Measurements from ENCODE around the gene PRMT7. TPM values are rescaled to one million over a fixed set of nuclear protein-coding genes. Genes with fewer than 3 reads are reported as not detected.

PRMT7 gene
- total RNA-seq, 1 experiment from 2014 or later = 49.4 TPM

GRCh38 chr16:68381363-68381724, 70.5 kb downstream of the PRMT7 start:
- Mint-ChIP-seq H3K27me3 (ENCODE audit: unreplicated experiment) (peaks cover 15% of the 10 kb centered on the region), H3K4me3 (ENCODE audit: low read depth, unreplicated experiment) (no peak overlapping the region), H3K4me1 (ENCODE audit: low read depth, unreplicated experiment) (peaks cover 1% of the 10 kb centered on the region), H3K36me3 (ENCODE audit: insufficient read depth, unreplicated experiment) (no peaks in the 10 kb centered on the region), H3K27ac (ENCODE audit: unreplicated experiment) (no peak overlapping the region), H3K9me3 (ENCODE audit: low read depth, unreplicated experiment) (no peaks in the 10 kb centered on the region)
- TF ChIP-seq, protein P1, sequence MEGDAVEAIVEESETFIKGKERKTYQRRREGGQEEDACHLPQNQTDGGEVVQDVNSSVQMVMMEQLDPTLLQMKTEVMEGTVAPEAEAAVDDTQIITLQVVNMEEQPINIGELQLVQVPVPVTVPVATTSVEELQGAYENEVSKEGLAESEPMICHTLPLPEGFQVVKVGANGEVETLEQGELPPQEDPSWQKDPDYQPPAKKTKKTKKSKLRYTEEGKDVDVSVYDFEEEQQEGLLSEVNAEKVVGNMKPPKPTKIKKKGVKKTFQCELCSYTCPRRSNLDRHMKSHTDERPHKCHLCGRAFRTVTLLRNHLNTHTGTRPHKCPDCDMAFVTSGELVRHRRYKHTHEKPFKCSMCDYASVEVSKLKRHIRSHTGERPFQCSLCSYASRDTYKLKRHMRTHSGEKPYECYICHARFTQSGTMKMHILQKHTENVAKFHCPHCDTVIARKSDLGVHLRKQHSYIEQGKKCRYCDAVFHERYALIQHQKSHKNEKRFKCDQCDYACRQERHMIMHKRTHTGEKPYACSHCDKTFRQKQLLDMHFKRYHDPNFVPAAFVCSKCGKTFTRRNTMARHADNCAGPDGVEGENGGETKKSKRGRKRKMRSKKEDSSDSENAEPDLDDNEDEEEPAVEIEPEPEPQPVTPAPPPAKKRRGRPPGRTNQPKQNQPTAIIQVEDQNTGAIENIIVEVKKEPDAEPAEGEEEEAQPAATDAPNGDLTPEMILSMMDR (IDR thresholded peaks at IDR 0.05; ENCODE audit: unreplicated experiment) = no peak
- intact Hi-C loops (cut with micrococcal nuclease; ENCODE audit: unreplicated experiment) = no loop called here
- CTCF ChIA-PET = no interaction called here
- no TSS peak for BruUV-seq (replicated peaks)
- DNase-seq = no peak

GRCh38 chr16:68382296-68382718, 71.5 kb downstream of the PRMT7 start:
- intact Hi-C loops (cut with micrococcal nuclease; ENCODE audit: unreplicated experiment) = no loop called here
- Mint-ChIP-seq H3K4me1 (ENCODE audit: low read depth, unreplicated experiment) (peaks cover 11% of the 10 kb centered on the region), H3K9me3 (ENCODE audit: low read depth, unreplicated experiment) (no peaks in the 10 kb centered on the region), H3K4me3 (ENCODE audit: low read depth, unreplicated experiment) (no peak overlapping the region), H3K27me3 (ENCODE audit: unreplicated experiment) (peaks cover 15% of the 10 kb centered on the region), H3K27ac (ENCODE audit: unreplicated experiment) (no peak overlapping the region), H3K36me3 (ENCODE audit: insufficient read depth, unreplicated experiment) (no peaks in the 10 kb centered on the region)
- CTCF ChIA-PET = no interaction called here
- BruUV-seq (replicated peaks) = no TSS peak
- DNase-seq = peak; percentile 23
- TF ChIP-seq, protein P1 (IDR thresholded peaks at IDR 0.05; ENCODE audit: unreplicated experiment) = peak; percentile 72

DNA sequence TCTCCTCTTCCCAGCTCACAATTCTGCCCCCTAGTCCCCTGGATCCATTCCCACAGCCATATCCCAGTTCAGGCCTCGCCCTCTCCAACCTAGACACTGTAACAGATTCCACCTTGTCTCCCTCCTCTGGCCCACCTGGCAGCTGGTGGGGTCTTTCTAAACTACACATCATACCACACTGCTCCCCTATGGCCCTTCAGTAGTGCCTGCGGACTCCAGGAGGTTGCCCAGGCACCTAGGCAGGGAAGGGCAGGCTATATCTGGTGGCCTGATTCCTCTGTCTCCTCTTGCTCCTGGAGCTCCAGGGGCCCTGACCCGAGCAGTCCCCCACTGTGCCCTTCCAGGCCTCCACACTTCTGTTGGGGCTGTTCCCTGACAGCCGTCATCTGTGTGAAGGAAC, 73.0 kb downstream of the PRMT7 start:
- peaks cover 16% of the 10 kb centered on the region for H3K4me1 Mint-ChIP-seq (ENCODE audit: low read depth, unreplicated experiment)
- intact Hi-C loops (cut with micrococcal nuclease; ENCODE audit: unreplicated experiment) = no loop called here
- no peak overlapping the region for H3K27ac Mint-ChIP-seq (ENCODE audit: unreplicated experiment)
- no peak overlapping the region for H3K4me3 Mint-ChIP-seq (ENCODE audit: low read depth, unreplicated experiment)
- CTCF ChIA-PET = interaction anchor here (1.1 kb wide), 1 partner anchor 20 kb away, joined by 4 read pairs; no protein-coding TSS in a partner anchor
- BruUV-seq (replicated peaks) = no TSS peak
- no peaks in the 10 kb centered on the region for H3K9me3 Mint-ChIP-seq (ENCODE audit: low read depth, unreplicated experiment)
- no peak for DNase-seq
- peaks cover 15% of the 10 kb centered on the region for H3K27me3 Mint-ChIP-seq (ENCODE audit: unreplicated experiment)
- TF ChIP-seq, protein P1 (IDR thresholded peaks at IDR 0.05; ENCODE audit: unreplicated experiment) = no peak
- no peaks in the 10 kb centered on the region for H3K36me3 Mint-ChIP-seq (ENCODE audit: insufficient read depth, unreplicated experiment)

GRCh38 chr16:68384288-68385161, 73.7 kb downstream of the PRMT7 start:
- no TSS peak for BruUV-seq (replicated peaks)
- no peak for DNase-seq
- Mint-ChIP-seq H3K27ac (ENCODE audit: unreplicated experiment) (no peak overlapping the region), H3K36me3 (ENCODE audit: insufficient read depth, unreplicated experiment) (no peaks in the 10 kb centered on the region), H3K9me3 (ENCODE audit: low read depth, unreplicated experiment) (no peaks in the 10 kb centered on the region), H3K4me1 (ENCODE audit: low read depth, unreplicated experiment) (peaks cover 16% of the 10 kb centered on the region), H3K4me3 (ENCODE audit: low read depth, unreplicated experiment) (no peak overlapping the region), H3K27me3 (ENCODE audit: unreplicated experiment) (peaks cover 15% of the 10 kb centered on the region)
- intact Hi-C loops (cut with micrococcal nuclease; ENCODE audit: unreplicated experiment) = no loop called here
- TF ChIP-seq, protein P1 (IDR thresholded peaks at IDR 0.05; ENCODE audit: unreplicated experiment) = no peak
- CTCF ChIA-PET = interaction anchor here (0.9 to 1.1 kb wide), 2 partner anchors 10 to 20 kb away, joined by 4 to 6 read pairs; no protein-coding TSS in a partner anchor

Measured in Calu3 (cell line).